H1 (cell line): ENCODE data around the gene ATF7. TPM values are rescaled to one million over a fixed set of nuclear protein-coding genes. Genes with fewer than 3 reads are reported as not detected.

Experiments
- EGR1 ChIP-seq: IDR thresholded peaks from 2 replicates; pipeline ENCODE4 v1.6.1; 2011; ENCODE audit warnings: low read depth, low read length, borderline replicate concordance
- RXRA ChIP-seq: IDR thresholded peaks from 2 replicates; pipeline ENCODE4 v1.6.1; 2011; ENCODE audit warnings: low read depth, mild to moderate bottlenecking, low read length, moderate library complexity; ENCODE audit not compliant: insufficient read depth
- SIX5 ChIP-seq: IDR thresholded peaks from 2 replicates; pipeline ENCODE4 v1.6.1; 2011; ENCODE audit warnings: mild to moderate bottlenecking, low read depth, low read length
- SP2 ChIP-seq: IDR thresholded peaks from 2 replicates; pipeline ENCODE4 v1.6.1; 2012; ENCODE audit warnings: mild to moderate bottlenecking, low read length, inconsistent platforms
- USF2 ChIP-seq: IDR thresholded peaks from 2 replicates; pipeline ENCODE4 v1.6.1; 2011; ENCODE audit warnings: low read length, improper control_type of control experiment
- polyA plus RNA-seq, 7 experiments: library from polyadenylated mRNA; depleted of rRNA in 3 of 7; stranded (reverse) in 5 of 7; unstranded in 2 of 7; fragments of >200 nt in 5 of 7; fragments of 200-250 nt in 2 of 7; gene quantifications; 1 replicate in 5 of 7; 2 replicates in 1 of 7; 4 replicates in 1 of 7; pipeline versions ENCODE4 v1.2.1 to v1.2.3, GENCODE V29; 2011 to 2013; ENCODE audit warnings: missing spikeins in 2 of 7, mixed read lengths in 2 of 7
- total RNA-seq: library from RNA; stranded (reverse); fragmentation: NEBNext Ultra II Directional; extraction: Animal tissue kit (Norgen Biotek cat#: 25700); gene quantifications from 2 replicates; pipeline ENCODE4 v1.2.1, GENCODE V29; 2021

Gene ATF7
- total and polyA plus RNA-seq, 2 of the 8 experiments (the other 6 are each of a cell fraction or from before 2014, with no cell fraction given) = 10.1 to 16.6 TPM

GRCh38 chr12:53483979-53484377, 142.2 kb downstream of the ATF7 start (continued):
- TF ChIP-seq USF2 = no peak
- no peak for TF ChIP-seq SP2
- no peak for TF ChIP-seq SIX5
- TF ChIP-seq RXRA = no peak
- no peak for TF ChIP-seq EGR1
